Kidney (tissue), 14 donors: ENCODE results near the gene TMEM44. TPM values are rescaled to one million over a fixed set of nuclear protein-coding genes. Genes with fewer than 3 reads are reported as not detected.

ENCODE experiments used
- DNase-seq, 5 donors: peaks; one replicate each; pipeline ENCODE4 v3.0.0-alpha.2; 2013 to 2020
- FAIRE-seq: peaks from 2 replicates; lab custom pipeline; 2012; peaks lifted over from hg19 to GRCh38; lab: Jason Lieb, UNC
- H3K27ac ChIP-seq, 2 donors: one replicate each; pipeline ENCODE4 v1.7.0; 2013; ENCODE audit warnings: low read depth in 2 of 2, low read length in 2 of 2, inconsistent platforms in 1 of 2
- H3K27me3 ChIP-seq: one replicate; pipeline ENCODE4 v1.7.1; 2013; ENCODE audit warnings: low read length, inconsistent platforms; ENCODE audit not compliant: control insufficient read depth, insufficient read depth
- H3K36me3 ChIP-seq, 3 donors: one replicate each; pipeline versions ENCODE4 v1.7.0 to v1.7.1; 2013; ENCODE audit warnings: low read length in 3 of 3, control low read depth in 1 of 3, inconsistent platforms in 1 of 3; ENCODE audit not compliant: insufficient read depth in 3 of 3, control insufficient read depth in 2 of 3
- H3K4me1 ChIP-seq, 3 donors: one replicate each; pipeline versions ENCODE4 v1.7.0 to v1.7.1; 2013; ENCODE audit warnings: low read length in 3 of 3, inconsistent platforms in 1 of 3, low read depth in 1 of 3; ENCODE audit not compliant: control insufficient read depth in 2 of 3, insufficient read depth in 2 of 3
- H3K4me3 ChIP-seq, 3 donors: one replicate each; pipeline versions ENCODE4 v1.7.0 to v1.8.1; 2013; ENCODE audit warnings: low read length in 3 of 3, control low read depth in 1 of 3, inconsistent platforms in 1 of 3
- H3K9ac ChIP-seq, 3 donors: one replicate each; pipeline versions ENCODE4 v1.7.0 to v1.7.1; 2013; ENCODE audit warnings: low read length in 3 of 3, control low read depth in 1 of 3, inconsistent platforms in 1 of 3
- H3K9me3 ChIP-seq, 3 donors: one replicate each; pipeline versions ENCODE4 v1.7.0 to v1.7.1; 2013; ENCODE audit warnings: low read length in 3 of 3, control low read depth in 1 of 3, inconsistent platforms in 1 of 3; ENCODE audit not compliant: control insufficient read depth in 2 of 3, insufficient read depth in 1 of 3
- intact Hi-C: fragments of 100-400 bp; cut with DNase I; formaldehyde crosslinking; loops from one replicate; pipeline ENCODE4 v1.11.1; 2022
- polyA plus RNA-seq: library from polyadenylated mRNA; stranded (reverse); fragments of 350-450 nt; fragmentation: Illumina TruSeq; extraction: RNeasy Lipid Tissue Mini Kit (QIAGEN cat#74804); gene quantifications from one replicate; pipeline ENCODE4 v1.2.3, GENCODE V29; 2014; ENCODE audit warnings: low read depth, low replicate concordance; ENCODE audit not compliant: insufficient read depth
- total RNA-seq: library from RNA; stranded (reverse); fragmentation: NEBNext Ultra II Directional; extraction: Animal tissue kit (Norgen Biotek cat#: 25700); gene quantifications from one replicate; pipeline ENCODE4 v1.2.1, GENCODE V29; 2021
- TF ChIP-seq, protein P1 (sequence below): IDR thresholded peaks from 3 replicates; pipeline ENCODE4 v1.5.1; 2012; ENCODE audit warnings: mild to moderate bottlenecking, moderate library complexity, borderline replicate concordance; ENCODE audit not compliant: insufficient read depth; ENCODE audit errors: extremely low read depth
- donor health status: control.
- donor health status: control.
- donor health status: control.
- donor health status: control.
- donor health status: control.
- donor health status: DM: yes; HTN: yes; CAD: no.
- donor health status: Normal renal cell carcinoma (clear cell type).

Gene TMEM44
- total and polyA plus RNA-seq, 2 donors from 2014 or later = 7.0 to 15.7 TPM

DNA sequence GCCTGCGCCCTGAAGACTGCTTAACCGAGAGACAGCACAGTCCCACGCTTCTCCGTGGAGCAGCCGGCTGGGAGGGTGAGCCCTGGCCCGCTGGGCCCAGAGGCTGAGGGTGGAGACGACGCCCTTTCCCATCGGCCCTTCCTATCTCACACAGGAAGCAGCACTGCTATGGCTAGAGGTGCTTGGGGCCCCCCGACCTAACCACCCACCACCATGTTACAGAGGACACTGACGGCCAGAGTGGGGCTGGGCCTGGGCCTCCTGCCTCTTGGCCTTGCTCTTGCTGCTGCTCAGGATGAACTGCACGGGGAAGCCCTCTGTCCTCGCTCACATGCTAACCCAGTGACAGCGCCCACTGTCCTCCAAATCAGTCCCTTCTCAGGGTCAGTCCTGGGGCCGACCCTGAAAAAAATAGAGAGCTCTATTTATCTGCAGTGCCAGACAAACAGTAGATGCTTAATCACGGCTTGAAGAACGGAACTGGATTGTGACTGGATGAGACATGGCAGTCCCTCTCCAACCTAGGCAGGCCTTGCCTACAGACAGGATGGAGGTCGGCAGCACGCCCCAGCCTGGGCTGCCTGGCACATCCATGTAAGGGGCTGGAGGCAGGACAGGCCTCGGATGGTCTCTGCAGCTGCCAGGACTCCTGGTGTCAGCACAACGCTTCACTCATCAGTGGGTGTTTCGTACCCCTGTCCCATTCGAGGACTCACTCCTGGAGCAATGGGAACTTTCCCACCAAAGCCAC lies 14.2 kb downstream of the TMEM44 start:
- intact Hi-C loops = no loop called here
- peak in 1 of 5 donors; percentile 43 for DNase-seq
- H3K36me3 ChIP-seq = no peaks in the 10 kb centered on the region

DNA sequence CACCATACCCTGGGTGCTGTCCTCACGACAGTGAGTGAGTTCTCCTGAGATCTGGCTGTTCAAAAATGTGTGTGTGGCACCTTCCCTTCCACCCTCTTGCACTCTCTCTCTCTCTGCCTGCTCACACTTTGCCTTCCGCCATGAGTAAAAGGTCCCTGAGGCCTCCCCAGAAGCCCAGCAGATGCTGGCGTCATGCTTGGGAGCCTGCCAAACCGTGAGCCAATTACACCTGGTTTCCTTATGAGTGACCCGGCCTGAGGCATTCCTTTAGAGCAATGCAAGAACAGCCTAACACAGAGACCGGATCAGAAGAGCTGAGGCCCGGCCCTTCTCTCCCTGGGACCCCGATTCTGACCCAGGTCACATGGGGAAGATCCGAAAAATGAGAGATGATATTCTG lies 15.4 kb downstream of the TMEM44 start:
- intact Hi-C loops = no loop called here
- no peaks in the 10 kb centered on the region for H3K27me3 ChIP-seq
- no peak overlapping the region for H3K9ac ChIP-seq
- H3K36me3 ChIP-seq = no peaks in the 10 kb centered on the region
- no peak overlapping the region for H3K27ac ChIP-seq
- no peak for DNase-seq
- no peak overlapping the region for H3K4me3 ChIP-seq
- FAIRE-seq = no peak
- no peaks in the 10 kb centered on the region for H3K9me3 ChIP-seq
- no peaks in the 10 kb centered on the region for H3K4me1 ChIP-seq
- TF ChIP-seq, protein P1, sequence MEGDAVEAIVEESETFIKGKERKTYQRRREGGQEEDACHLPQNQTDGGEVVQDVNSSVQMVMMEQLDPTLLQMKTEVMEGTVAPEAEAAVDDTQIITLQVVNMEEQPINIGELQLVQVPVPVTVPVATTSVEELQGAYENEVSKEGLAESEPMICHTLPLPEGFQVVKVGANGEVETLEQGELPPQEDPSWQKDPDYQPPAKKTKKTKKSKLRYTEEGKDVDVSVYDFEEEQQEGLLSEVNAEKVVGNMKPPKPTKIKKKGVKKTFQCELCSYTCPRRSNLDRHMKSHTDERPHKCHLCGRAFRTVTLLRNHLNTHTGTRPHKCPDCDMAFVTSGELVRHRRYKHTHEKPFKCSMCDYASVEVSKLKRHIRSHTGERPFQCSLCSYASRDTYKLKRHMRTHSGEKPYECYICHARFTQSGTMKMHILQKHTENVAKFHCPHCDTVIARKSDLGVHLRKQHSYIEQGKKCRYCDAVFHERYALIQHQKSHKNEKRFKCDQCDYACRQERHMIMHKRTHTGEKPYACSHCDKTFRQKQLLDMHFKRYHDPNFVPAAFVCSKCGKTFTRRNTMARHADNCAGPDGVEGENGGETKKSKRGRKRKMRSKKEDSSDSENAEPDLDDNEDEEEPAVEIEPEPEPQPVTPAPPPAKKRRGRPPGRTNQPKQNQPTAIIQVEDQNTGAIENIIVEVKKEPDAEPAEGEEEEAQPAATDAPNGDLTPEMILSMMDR = no peak

More for the DNA sequence above, 14.2 kb downstream of the TMEM44 start:
- Histone ChIP-seq H3K27me3 (no peaks in the 10 kb centered on the region), H3K4me1 (no peaks in the 10 kb centered on the region), H3K9ac (no peak overlapping the region), H3K9me3 (no peaks in the 10 kb centered on the region), H3K27ac (no peak overlapping the region), H3K4me3 (no peak overlapping the region)
- no peak for FAIRE-seq
- TF ChIP-seq, protein P1 = no peak

- no peaks in the 10 kb centered on the region for H3K36me3 ChIP-seq
- H3K27ac ChIP-seq = no peak overlapping the region
- FAIRE-seq (no peak), DNase-seq (peak in 1 of 5 donors; percentile 46)
- H3K9ac ChIP-seq = no peak overlapping the region
- TF ChIP-seq, protein P1 = no peak
- H3K27me3 ChIP-seq = no peaks in the 10 kb centered on the region
- no peaks in the 10 kb centered on the region for H3K4me1 ChIP-seq
- intact Hi-C loops = no loop called here
- no peaks in the 10 kb centered on the region for H3K9me3 ChIP-seq
- no peak overlapping the region for H3K4me3 ChIP-seq
These were observed 16.0 kb downstream of the TMEM44 start for GRCh38 chr3:194617143-194617671.
